ENCODE data around the gene MAPKAP1.

Gene MAPKAP1

DNA sequence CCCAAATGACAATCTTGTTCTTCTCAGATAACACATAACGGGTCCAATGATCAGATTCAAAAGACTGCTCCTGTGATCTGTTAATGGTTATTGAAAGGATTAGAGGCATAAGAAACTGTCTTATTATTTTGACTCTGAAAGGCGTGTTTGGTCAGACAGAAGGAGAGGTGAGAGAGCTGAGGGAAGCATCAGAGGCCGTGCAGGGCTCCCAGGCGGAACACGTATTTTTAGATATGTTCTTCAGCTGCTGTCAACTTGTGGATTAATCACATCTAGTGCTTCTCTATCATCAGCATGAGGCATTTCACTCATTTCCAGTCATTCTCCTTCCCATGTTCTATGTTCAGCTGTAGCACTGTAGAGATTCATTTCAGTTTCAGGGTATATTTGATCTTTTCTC lies 199.8 kb downstream of the MAPKAP1 start:
- DNase-seq: no peak

DNA sequence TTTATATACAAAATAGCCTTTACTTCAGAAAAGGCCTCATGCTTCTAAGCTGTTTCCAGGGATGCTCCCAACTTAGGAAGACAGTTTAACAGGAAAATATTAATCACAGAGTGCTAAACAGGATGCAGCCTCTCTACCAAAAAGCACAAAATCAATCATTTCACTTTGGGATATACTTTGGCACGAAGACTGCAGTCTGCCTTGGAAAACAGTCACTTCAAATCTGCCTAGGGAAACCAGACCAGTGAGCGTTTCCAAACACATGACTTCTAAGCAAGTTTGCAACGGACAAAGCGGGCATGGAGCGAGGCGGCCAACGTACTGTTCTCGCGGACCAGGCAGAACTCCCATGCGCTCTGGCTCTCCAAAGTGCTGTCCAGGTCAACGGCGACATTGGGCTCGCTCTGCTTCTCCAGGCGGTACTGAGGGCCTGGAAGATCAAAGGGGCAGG lies 201.0 kb downstream of the MAPKAP1 start:
- DNase-seq: no peak

DNA sequence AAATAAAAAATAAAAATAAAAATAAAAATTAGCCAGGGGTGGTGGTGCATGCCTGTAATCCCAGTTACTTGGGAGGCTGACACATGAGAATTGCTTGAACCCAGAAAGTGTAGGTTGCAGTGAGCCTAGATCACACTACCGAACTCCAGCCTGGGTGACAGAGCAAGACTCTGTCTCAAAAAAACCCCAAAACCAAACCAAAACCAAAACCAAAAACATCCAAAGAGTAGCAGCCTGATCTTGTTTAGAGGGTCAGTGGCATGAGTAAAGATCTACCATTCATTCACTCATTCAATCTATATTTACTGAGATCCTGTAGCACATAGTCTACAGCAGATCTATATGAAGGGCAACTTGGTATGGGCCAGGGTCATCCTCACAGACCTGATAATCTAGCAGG lies 202.4 kb downstream of the MAPKAP1 start:
- no peak for DNase-seq

GRCh38 chr9:125497906-125498305 lies 209.1 kb downstream of the MAPKAP1 start:
- no peak for DNase-seq

GRCh38 chr9:125497478-125497877 lies 209.5 kb downstream of the MAPKAP1 start:
- DNase-seq: no peak

DNA sequence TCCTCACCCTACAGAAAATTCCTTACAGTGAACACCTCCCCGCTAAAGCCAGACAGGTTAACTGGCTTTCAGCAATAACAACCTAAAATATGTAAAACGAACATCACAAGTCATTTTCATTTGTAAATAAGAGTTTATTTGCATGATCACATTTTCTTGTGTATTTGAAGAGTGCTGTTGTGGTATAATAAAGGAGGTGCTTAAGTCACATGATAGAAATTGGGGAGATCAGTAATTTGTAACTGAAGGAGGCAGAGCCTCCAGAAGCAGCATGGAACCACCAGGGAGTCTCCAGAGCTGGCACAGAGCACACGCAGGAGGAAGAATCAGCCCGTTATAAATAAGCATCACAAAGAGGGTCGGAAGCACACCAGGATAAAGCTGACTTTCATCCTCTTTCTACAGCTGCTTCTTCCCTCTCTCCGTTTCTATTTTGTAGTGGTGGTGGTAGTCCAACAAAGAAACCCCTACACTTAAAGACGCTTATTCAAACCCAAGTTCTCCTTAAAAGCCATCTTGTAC lies 210.6 kb downstream of the MAPKAP1 start:
- DNase-seq: no peak

DNA sequence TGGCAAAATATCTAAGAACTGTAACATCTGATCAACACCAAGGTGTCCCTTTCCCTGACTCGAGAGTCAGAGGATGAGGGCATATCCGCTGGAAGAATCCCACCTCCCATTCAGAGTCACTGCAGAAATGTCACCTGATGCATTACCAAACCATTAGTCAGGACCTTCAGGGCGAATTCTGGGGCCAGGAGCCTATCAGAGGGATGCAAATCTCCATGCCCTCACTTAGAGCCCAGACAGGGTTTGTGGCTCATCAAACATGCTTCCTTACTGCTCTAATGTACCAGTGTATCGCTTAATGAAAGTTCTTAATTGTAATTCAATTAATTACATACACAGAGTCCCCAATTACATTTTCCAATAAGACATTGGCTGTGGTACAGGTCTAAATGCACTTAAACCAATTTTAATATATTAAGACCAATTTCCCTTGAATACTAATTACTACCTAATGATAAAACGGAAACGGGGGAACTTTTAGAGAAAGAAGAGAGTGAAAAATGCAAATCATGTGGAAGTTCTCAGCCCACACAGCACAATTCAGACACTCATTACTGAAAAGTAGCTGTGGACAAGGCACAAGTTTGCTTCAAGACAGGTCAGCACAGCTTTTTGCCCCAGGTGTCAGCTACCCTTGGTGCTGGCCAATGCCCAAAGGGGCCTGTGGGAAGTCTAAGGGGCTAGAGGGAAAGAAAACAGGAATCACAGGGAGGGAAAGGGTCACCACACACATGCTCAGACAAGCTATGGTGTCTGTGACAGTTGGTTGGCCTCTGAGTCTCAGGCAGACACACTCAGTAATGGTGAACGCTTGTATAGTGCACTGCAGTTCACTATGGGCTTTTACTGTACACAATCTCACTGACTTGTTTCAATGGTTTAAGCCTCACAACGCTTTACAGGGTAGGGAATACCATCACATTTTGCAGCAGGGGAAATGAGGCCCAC lies 211.6 kb downstream of the MAPKAP1 start:
- DNase-seq: no peak

GRCh38 chr9:125494653-125494915 lies 212.4 kb downstream of the MAPKAP1 start:
- DNase-seq: no peak

GRCh38 chr9:125493881-125494652 lies 212.9 kb downstream of the MAPKAP1 start:
- DNase-seq: no peak

DNA sequence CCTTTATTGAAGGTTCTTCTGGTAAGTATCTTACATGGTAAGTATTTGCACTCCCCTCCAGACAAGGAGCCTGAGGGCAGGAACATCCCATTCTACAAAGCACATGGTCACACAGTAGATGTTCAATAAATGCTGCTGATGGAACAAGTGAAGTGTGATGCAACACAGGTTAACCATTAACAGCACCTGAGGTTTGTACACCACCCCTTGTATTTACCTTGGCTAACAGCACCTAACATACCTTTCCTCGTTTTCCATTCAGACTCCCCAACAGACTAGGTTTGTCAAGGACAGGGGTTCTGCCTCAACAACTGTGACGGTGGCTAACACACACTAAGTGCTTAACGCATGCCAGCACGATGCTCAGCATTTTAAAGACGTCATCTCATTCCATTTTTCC lies 213.6 kb downstream of the MAPKAP1 start:
- DNase-seq: no peak

DNA sequence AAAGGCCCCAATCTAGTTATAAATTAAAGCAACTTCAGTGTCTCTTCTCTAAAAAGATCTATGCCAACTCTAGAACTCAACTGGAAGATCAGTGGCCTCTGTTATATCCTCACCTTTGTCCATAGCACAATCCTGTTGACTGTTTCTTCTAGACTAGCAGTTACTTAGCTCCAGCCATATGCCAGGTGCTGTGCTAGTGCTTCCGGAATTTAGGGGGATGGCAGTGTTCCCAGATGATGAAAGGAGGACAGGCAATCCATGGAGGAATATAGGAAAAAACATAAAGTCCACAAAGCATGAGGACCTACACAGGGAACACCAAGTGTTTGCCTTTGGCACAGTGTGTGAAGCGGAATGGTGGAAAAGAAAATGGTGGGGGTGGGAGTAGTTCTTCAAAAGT lies 214.3 kb downstream of the MAPKAP1 start:
- no peak for DNase-seq

- DNase-seq: no peak
These were observed 219.2 kb downstream of the MAPKAP1 start for GRCh38 chr9:125487842-125488241.

DNA sequence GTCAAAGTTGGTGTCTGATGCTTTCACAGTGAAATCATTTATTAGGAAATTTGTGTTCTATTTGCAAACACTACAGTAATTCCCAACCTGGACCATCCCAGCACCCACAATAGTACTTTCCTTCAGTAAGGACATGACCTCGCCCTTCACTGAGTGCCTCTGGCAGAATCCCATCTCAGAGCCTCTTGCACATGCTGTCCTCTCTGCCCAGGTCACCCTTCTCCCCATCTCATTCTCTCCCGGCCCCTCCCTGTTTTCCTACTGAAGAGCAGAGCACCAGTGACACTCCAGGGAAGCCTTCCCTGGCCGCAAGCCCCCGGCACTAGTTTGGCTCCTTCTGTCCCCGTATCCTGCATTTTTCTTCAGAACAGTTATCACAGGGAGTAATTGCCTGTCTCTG lies 220.4 kb downstream of the MAPKAP1 start:
- no peak for DNase-seq

GRCh38 chr9:125486152-125486508 lies 220.9 kb downstream of the MAPKAP1 start:
- DNase-seq: no peak

DNA sequence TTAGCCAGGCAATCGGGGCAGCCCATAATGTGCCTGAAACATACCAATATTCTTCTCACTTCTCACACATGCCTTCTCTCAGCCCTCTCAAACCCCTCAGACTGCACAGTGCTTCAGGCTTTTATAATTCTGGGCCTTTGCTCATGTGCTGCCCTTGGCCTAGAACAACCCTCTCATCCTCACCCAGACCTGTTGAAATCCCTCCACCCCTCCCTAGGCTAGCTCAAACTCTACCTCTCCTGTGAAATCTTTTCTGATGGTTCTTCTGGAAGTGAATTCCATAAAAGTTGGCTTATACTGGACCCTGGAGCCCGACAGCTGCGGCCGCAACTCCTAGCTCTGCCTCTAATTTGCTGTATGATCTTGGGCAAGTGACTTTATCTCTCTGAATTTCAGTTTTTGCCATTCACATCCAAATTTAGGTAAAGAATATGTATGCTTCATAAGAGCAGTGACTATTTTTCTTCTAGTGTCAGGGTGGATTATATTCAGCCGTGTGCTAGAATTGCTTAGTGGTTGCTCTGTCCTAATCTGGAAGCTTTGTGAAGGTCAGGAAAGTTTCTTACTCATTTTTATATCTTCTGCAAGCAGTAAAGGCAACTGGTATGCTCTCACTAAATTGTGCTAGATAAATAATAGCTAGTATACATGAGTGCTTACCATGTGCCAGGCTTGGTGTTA lies 221.4 kb downstream of the MAPKAP1 start:
- no peak for DNase-seq

DNA sequence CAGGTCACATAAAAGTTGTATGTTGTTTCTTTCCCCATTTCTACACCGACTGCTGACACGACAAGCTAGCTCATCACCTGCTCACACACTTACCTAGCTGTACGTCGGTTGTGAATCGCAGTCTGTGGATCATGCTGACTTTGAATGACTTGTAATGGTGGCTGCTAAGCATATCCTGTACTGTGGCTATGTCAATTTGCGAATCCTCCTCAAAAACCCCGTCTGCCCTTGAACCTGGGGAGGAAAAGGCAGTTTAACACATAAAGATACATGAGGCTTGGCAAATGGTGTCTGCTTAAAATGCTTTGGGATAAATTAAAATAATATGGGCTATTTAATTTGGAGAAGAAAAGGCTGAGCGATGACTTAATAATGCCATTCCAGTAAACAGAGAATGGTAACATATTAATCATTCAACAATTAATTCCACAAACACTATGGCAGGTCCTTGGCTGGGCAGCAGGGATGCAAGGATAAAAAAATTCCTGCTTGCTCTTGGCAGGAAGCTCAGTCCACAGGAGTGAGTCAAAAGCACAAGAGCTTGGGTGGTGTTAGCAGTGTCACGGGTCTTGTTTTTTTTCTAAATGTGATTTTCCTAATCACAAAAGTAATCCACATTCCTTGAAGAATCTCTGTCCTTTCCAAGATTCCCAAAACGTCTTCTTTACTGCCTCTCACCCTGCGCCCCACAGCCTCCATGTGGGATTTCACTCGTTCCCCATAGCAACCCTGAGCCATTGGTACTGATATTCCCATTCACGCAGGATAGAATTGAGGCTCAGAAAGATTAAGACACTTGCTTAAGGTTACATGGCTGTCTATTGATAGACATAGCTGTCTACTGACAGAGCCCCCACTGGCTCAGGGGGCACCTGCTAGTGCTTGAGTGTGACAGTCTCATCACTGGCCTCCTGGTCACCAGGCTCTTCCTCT lies 222.4 kb downstream of the MAPKAP1 start:
- DNase-seq: no peak

GRCh38 chr9:125483697-125484096 lies 223.3 kb downstream of the MAPKAP1 start:
- DNase-seq: no peak

GRCh38 chr9:125479846-125480615 lies 227.0 kb downstream of the MAPKAP1 start:
- no peak for DNase-seq

DNA sequence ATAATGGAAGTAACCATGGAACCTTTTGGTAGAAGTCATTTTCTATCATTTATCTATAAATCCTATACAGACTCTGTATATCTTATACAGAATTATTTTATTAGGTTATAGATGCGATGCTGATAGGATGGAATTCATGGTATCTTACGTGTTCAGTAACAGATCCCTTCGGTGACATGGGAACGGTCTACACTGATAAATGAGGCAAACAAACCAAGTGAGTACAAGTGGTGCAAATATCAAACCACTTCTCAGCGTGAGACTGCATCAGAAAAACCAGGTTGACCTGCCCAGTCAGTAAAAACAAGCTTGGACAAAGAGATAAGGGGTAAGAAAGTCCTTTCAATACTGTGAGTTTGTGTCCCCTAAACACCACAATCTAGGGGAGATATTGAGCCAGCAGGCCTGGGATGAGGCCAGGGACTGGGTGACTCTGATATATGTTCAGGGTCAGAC lies 229.9 kb downstream of the MAPKAP1 start:
- DNase-seq: peak; percentile 57

DNA sequence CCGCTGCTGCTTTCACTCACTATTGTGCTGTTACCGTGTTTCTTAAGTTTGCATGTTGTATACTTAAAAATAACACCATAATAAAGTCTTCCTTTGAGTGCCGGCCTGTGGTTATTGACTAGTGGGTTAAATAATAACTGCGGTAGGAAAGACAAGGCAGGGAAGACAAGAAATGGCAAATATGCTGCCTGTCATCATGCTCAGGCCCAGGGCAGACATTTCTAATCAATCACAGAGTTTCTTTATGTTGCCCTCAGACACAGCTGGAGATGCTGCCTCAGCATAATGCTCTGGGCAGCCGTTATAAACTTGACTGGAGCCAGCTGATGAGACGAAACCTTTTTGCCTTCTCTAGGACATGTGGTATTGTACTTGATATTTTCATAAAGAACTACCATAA lies 230.4 kb downstream of the MAPKAP1 start:
- DNase-seq: peak; percentile 8

DNA sequence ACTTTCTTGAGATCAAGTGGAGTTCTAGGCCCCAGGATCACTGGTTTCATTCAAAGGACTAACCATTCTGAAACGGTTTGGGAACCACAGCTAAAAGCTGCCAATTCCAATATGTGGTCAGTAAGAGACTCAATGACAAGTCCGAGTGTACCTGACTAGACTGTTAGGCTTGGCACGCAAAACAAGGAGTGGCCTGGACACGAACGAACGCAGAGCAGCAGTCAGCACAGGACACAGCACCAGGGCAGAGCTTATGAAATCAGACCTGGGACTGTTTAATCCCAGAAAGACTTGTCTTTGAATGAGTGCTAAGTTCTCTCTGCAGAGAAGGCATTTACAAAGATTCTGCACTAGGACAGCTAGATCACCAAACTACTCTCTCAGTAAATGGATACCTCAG lies 231.6 kb downstream of the MAPKAP1 start:
- DNase-seq: no peak
